Embryonic facial prominence (tissue), 1 donor: ENCODE measurements around the gene SVOPL.

Source experiments
- DNase-seq: peaks from one replicate; pipeline ENCODE4 v3.0.0-alpha.2; 2016; ENCODE audit errors: extremely low spot score

Gene SVOPL

DNA sequence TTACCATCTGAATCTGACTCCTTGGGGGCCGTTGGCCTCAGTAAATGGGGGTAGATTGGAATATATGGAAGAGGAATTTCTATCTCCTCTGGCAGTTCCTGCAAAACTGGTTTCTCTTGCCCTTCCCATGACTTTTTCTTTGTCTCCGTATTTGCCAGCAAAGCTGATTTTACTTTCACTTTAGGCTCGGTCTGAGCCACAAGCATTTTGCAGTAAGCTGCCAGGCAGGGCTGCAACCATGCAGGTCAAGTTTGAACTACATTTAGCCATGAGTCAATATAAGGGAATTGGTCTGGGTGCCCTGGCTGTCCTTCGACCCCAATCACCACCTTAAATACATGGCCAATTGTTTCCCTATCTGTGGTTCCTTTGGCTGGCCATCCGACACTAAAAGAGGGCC is 136.8 kb downstream of the SVOPL start:
- DNase-seq, result no peak

GRCh38 chr7:138563808-138564207 is 137.4 kb downstream of the SVOPL start:
- no peak for DNase-seq

DNA sequence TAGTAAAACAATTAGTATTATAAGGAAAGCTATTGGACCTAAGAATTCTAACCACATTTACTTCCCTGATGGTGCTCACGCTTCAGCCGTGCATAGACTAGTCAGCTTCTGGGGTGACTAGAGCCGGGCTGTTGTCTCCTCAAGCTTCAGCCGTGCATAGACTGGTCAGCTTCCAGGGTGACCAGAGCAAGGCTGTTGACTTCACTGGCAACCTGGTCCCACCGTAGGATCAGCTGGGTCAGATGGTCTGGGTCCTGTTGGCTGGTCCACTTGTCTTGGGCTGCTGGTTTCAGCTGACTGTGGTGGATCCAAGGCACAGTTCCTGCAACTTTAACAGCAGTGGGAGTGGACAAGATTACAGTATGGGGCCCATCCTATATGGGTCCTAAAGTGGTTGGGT is 141.7 kb downstream of the SVOPL start:
- DNase-seq, result no peak

DNA sequence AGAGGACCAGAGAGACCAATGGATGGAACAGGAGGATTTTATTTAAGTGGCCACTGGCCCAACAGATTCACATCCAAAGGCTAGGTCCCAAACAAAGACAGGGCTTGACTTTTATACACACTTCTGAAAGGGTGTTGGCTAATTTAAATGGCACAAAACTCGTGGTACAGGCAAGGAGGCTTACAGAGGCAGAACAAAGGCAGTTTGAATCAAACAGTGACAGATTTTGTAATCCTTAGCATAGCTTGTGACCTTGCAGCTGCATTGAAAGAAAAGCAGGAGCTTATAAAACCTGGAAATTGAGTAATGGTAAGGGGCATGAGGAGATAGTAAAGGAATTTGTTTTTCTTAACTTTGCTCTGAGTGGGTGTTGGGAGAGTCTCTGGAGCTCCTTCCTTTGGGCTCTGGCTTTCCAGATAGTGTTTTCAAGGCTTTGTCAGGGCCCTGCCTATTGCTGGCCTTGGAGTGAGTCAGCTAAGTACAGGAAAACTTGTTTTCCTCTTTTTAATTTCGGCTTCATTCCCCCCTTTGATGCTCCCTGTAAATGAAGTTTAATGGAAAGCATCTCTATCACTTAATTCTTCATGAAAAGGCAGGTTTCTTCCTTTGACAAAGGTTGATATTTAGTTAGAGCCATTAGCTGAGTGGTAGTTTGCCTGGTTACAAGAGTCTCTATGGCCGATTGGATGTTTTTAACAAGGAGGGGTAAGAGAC is 144.2 kb downstream of the SVOPL start:
- no peak for DNase-seq

DNA sequence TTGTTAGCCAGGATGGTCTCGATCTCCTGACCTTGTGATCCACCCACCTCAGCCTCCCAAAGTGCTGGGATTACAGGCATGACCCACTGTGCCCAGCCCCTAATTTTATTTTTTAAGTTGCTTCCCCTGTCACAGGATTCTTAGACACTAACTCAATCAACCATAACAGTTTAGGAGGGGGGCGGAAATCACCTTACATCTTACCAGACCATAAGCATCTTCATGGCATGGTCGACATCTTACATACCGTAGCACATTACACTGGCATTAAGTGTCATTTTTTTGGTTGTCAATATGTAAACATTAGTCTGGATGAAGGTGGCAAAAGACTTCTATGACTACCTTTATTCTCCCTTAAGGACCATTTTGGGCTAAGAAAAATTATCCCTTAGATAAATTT is 145.5 kb downstream of the SVOPL start:
- DNase-seq, result no peak

- DNase-seq, result no peak
Measured at GRCh38 chr7:138554674-138555073, 146.5 kb downstream of the SVOPL start.

- no peak for DNase-seq
Measured at GRCh38 chr7:138553805-138554204, 147.4 kb downstream of the SVOPL start.

GRCh38 chr7:138551102-138551501 is 150.1 kb downstream of the SVOPL start:
- DNase-seq, result no peak

- DNase-seq, result no peak
Measured at GRCh38 chr7:138550337-138550736, 150.8 kb downstream of the SVOPL start.

DNA sequence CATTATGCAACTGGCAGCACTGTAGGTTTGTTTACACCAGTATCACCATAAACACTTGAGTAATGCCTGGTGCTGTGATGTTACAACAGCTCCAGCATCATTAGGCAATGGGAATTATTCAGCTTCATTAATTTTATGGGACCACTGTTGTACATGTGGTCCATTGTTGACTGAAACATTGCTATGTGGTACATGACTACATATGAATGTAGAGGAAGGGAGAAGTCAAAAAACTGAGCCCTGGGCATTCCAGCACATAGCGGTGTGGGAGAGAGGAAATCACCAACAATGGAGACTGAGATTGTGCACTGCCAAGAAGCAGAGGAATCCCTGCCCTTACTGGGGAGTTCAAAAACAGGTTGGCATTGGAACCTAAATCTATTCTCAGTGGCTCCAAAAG is 152.1 kb downstream of the SVOPL start:
- DNase-seq, result no peak

GRCh38 chr7:138546829-138547228 is 154.3 kb downstream of the SVOPL start:
- DNase-seq, result no peak

DNA sequence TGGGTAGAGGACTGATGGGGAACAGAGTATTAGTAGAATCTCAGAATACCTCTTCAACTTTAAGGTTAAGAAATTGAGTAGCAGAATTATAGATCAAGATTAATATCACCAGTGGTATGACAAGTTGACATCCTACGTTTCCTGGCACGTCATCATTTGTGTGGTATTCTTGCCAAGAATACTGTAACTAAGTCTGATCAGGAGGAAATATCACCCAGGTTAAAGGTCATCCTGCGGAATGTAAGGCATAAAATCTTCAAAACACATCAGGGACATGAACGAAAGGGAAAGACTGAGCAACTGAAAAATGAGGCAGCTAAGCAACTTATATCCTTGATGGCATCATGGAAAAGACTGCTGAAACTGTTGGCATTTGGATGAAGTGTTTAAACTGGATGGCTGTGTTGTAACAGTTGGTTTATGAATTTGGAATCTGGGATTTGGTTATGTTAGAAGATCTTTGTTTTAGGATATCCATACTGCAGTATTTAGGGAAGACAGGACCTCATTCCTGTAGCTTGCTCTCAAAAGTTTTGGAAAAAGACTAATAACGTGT is 155.0 kb downstream of the SVOPL start:
- DNase-seq, result no peak

GRCh38 chr7:138545123-138545522 is 156.0 kb downstream of the SVOPL start:
- no peak for DNase-seq
